ENCODE data around the gene GSTT4. TPM values are rescaled to one million over a fixed set of nuclear protein-coding genes. Genes with fewer than 3 reads are reported as not detected.

Gene GSTT4
- total RNA-seq, 1 experiment from 2014 or later, result not detected

- POLR2A ChIA-PET (ENCODE audit: unreplicated experiment), result no interaction called here
- intact Hi-C loops (cut with micrococcal nuclease), result no loop called here
Measured at GRCh38 chr22:24023204-24023789, 18.0 kb upstream of the GSTT4 start.

GRCh38 chr22:24021304-24021703 lies 16.1 kb upstream of the GSTT4 start:
- no TSS peak for BruUV-seq (replicated peaks)
- POLR2A ChIA-PET (ENCODE audit: unreplicated experiment), result no interaction called here

More at GRCh38 chr22:24023204-24023789, 18.0 kb upstream of the GSTT4 start:
- no peaks in the 10 kb centered on the region for H3K36me3 ChIP-seq (ENCODE audit: low read depth, low read length)
- no peaks in the 10 kb centered on the region for H3K27me3 ChIP-seq (ENCODE audit: low read length)
- no peak overlapping the region for H3K4me3 ChIP-seq (ENCODE audit: low read length)
- H2AFZ ChIP-seq (ENCODE audit: low read length), result no peak overlapping the region
- H4K20me1 ChIP-seq (ENCODE audit: low read length), result no peaks in the 10 kb centered on the region; the same call in 1 of the 2 replicates
- no peak overlapping the region for H3K9ac ChIP-seq (ENCODE audit: low read length)
- no peak overlapping the region for H3K4me2 ChIP-seq (ENCODE audit: low read length)
- DNase-seq (peak; percentile 23), ATAC-seq (no peak)
- H3K9me3 ChIP-seq (ENCODE audit: low read length), result no peaks in the 10 kb centered on the region
- CTCF ChIA-PET, result no interaction called here
- H3K79me2 ChIP-seq (ENCODE audit: low read length), result peaks cover 58% of the 10 kb centered on the region
- no TSS peak for BruUV-seq (replicated peaks)
- TF ChIP-seq EZH2phosphoT487 (IDR thresholded peaks at IDR 0.05; ENCODE audit: borderline replicate concordance, low read length) (no peak), CTCF (conservative IDR thresholded peaks at IDR 0.05; ENCODE audit: low read depth, low read length) (no peak), EZH2 (IDR thresholded peaks at IDR 0.05; ENCODE audit: low read length, unreplicated experiment) (no peak)
- H3K27ac ChIP-seq (ENCODE audit: low read length), result no peak overlapping the region
- H3K4me1 ChIP-seq (ENCODE audit: insufficient read depth, low read length), result no peaks in the 10 kb centered on the region
- no peaks in the 10 kb centered on the region for H3K9me2 ChIP-seq (replicated peaks; ENCODE audit: low read length)
- no peaks in the 10 kb centered on the region for H3F3A ChIP-seq (ENCODE audit: low read length, unreplicated experiment)

More at GRCh38 chr22:24021304-24021703, 16.1 kb upstream of the GSTT4 start:
- Histone ChIP-seq H3K9me2 (replicated peaks; ENCODE audit: low read length) (no peaks in the 10 kb centered on the region), H3F3A (ENCODE audit: low read length, unreplicated experiment) (no peaks in the 10 kb centered on the region), H3K4me1 (ENCODE audit: insufficient read depth, low read length) (no peaks in the 10 kb centered on the region), H3K27ac (ENCODE audit: low read length) (no peak overlapping the region), H3K36me3 (ENCODE audit: low read depth, low read length) (no peaks in the 10 kb centered on the region), H3K9ac (ENCODE audit: low read length) (no peak overlapping the region), H3K4me2 (ENCODE audit: low read length) (no peak overlapping the region), H3K79me2 (ENCODE audit: low read length) (peaks cover 57% of the 10 kb centered on the region), H3K27me3 (ENCODE audit: low read length) (no peaks in the 10 kb centered on the region), H2AFZ (ENCODE audit: low read length) (no peak overlapping the region), H3K4me3 (ENCODE audit: low read length) (no peak overlapping the region), H4K20me1 (ENCODE audit: low read length) (no peaks in the 10 kb centered on the region; the same call in 1 of the 2 replicates), H3K9me3 (ENCODE audit: low read length) (no peaks in the 10 kb centered on the region)
- ATAC-seq (no peak), DNase-seq (no peak)
- intact Hi-C loops (cut with micrococcal nuclease), result no loop called here
- TF ChIP-seq EZH2phosphoT487 (IDR thresholded peaks at IDR 0.05; ENCODE audit: borderline replicate concordance, low read length), result no peak
- TF ChIP-seq EZH2 (IDR thresholded peaks at IDR 0.05; ENCODE audit: low read length, unreplicated experiment), result no peak
- no peak for TF ChIP-seq CTCF (conservative IDR thresholded peaks at IDR 0.05; ENCODE audit: low read depth, low read length)
- CTCF ChIA-PET, result no interaction called here
